ENCODE data around the gene RASGRP2.

GRCh38 chr11:64774144-64774543, 30.2 kb upstream of the RASGRP2 start:
- TF ChIP-seq EP300 (IDR thresholded peaks at IDR 0.05) (no peak), CTCF (IDR thresholded peaks at IDR 0.05) (no peak), POLR2AphosphoS5 (IDR thresholded peaks at IDR 0.05) (no peak), POLR2A (IDR thresholded peaks at IDR 0.05) (no peak)
